Stimulated activated CD4-positive, alpha-beta T cell treated with anti-CD3 and anti-CD28 coated beads, Interleukin-12 subunit alpha, Interleukin-12 subunit beta, amount 100 ng/mL, for 4 hours (primary cell): Measurements from ENCODE around the gene ATP8A2.
A peak's percentile ranks its signal among the peaks of the same experiment; 100 is the strongest.

Experiments
- DNase-seq: peaks from one replicate; pipeline ENCODE4 v3.0.0-alpha.2; 2020

ATP8A2 gene

GRCh38 chr13:25982907-25983306 lies 611.1 kb downstream of the ATP8A2 start:
- no peak for DNase-seq

GRCh38 chr13:25987987-25988386 lies 616.2 kb downstream of the ATP8A2 start:
- DNase-seq, result no peak

GRCh38 chr13:25988661-25989060 lies 616.9 kb downstream of the ATP8A2 start:
- no peak for DNase-seq

- DNase-seq, result no peak
Observed at GRCh38 chr13:25990801-25991200, 619.0 kb downstream of the ATP8A2 start.

- DNase-seq, result no peak
Observed at GRCh38 chr13:25992076-25992475, 620.3 kb downstream of the ATP8A2 start.

- no peak for DNase-seq
Observed at GRCh38 chr13:26007261-26008125, 635.7 kb downstream of the ATP8A2 start.

- no peak for DNase-seq
Observed at GRCh38 chr13:26010487-26011207, 638.9 kb downstream of the ATP8A2 start.

- no peak for DNase-seq
Observed at GRCh38 chr13:26011208-26011573, 639.4 kb downstream of the ATP8A2 start.

GRCh38 chr13:26011996-26012821 lies 640.4 kb downstream of the ATP8A2 start:
- peak; percentile 46 for DNase-seq

GRCh38 chr13:26012995-26013394 lies 641.2 kb downstream of the ATP8A2 start:
- no peak for DNase-seq

- DNase-seq, result no peak
Observed at GRCh38 chr13:26015271-26016125, 643.7 kb downstream of the ATP8A2 start.

- no peak for DNase-seq
Observed at GRCh38 chr13:26016189-26016588, 644.4 kb downstream of the ATP8A2 start.

- no peak for DNase-seq
Observed at GRCh38 chr13:26017196-26017921, 645.6 kb downstream of the ATP8A2 start.

- DNase-seq, result no peak
Observed at GRCh38 chr13:26017932-26018665, 646.3 kb downstream of the ATP8A2 start.

- DNase-seq, result no peak
Observed at GRCh38 chr13:26019251-26019650, 647.5 kb downstream of the ATP8A2 start.

- no peak for DNase-seq
Observed at GRCh38 chr13:26019881-26020870, 648.4 kb downstream of the ATP8A2 start.

- no peak for DNase-seq
Observed at GRCh38 chr13:26020891-26021290, 649.1 kb downstream of the ATP8A2 start.

GRCh38 chr13:26021516-26021915 lies 649.7 kb downstream of the ATP8A2 start:
- no peak for DNase-seq

GRCh38 chr13:26021956-26022355 lies 650.2 kb downstream of the ATP8A2 start:
- no peak for DNase-seq
